Right kidney (tissue), 1 donor: ENCODE data around the gene SRRD.

Source experiments
- DNase-seq: peaks from one replicate; pipeline ENCODE4 v3.0.0-alpha.2; 2016

Gene SRRD

GRCh38 chr22:26452236-26453016 lies 31.3 kb upstream of the SRRD start:
- no peak for DNase-seq

- no peak for DNase-seq
These were observed 30.5 kb upstream of the SRRD start for GRCh38 chr22:26453216-26453615.

- DNase-seq = no peak
These were observed 29.7 kb upstream of the SRRD start for GRCh38 chr22:26453812-26454500.

GRCh38 chr22:26457661-26458272 lies 25.9 kb upstream of the SRRD start:
- no peak for DNase-seq

- DNase-seq = no peak
These were observed 23.5 kb upstream of the SRRD start for GRCh38 chr22:26460202-26460601.

- DNase-seq = peak; percentile 39
These were observed 22.4 kb upstream of the SRRD start for GRCh38 chr22:26461188-26461810.

GRCh38 chr22:26462051-26462450 lies 21.6 kb upstream of the SRRD start:
- DNase-seq = no peak

GRCh38 chr22:26462641-26463040 lies 21.0 kb upstream of the SRRD start:
- DNase-seq = no peak

GRCh38 chr22:26463101-26463661 lies 20.5 kb upstream of the SRRD start:
- DNase-seq = peak; percentile 61

- DNase-seq = no peak
These were observed 20.0 kb upstream of the SRRD start for GRCh38 chr22:26463688-26464087.

GRCh38 chr22:26464312-26464711 lies 19.4 kb upstream of the SRRD start:
- DNase-seq = no peak

- DNase-seq = no peak
These were observed 17.5 kb upstream of the SRRD start for GRCh38 chr22:26466196-26466595.

GRCh38 chr22:26470807-26471206 lies 12.9 kb upstream of the SRRD start:
- no peak for DNase-seq

- DNase-seq = no peak
These were observed 12.2 kb upstream of the SRRD start for GRCh38 chr22:26471522-26471921.

- DNase-seq = no peak
These were observed 9.0 kb upstream of the SRRD start for GRCh38 chr22:26474682-26475081.

- no peak for DNase-seq
These were observed 6.9 kb upstream of the SRRD start for GRCh38 chr22:26476705-26477340.

- DNase-seq = no peak
These were observed 6.3 kb upstream of the SRRD start for GRCh38 chr22:26477341-26477731.

- no peak for DNase-seq
These were observed 4.5 kb upstream of the SRRD start for GRCh38 chr22:26479043-26479791.

GRCh38 chr22:26479792-26480610 lies 3.7 kb upstream of the SRRD start:
- no peak for DNase-seq

GRCh38 chr22:26480611-26480932 lies 3.1 kb upstream of the SRRD start:
- DNase-seq = no peak
